Osteocyte (in vitro differentiated cells): Measurements from ENCODE around the gene SLC38A4. TPM values are rescaled to one million over a fixed set of nuclear protein-coding genes. Genes with fewer than 3 reads are reported as not detected.

Source experiments
- DNase-seq: peaks from one replicate; pipeline ENCODE4 v3.0.0; 2021; ENCODE audit warnings: mixed read lengths; ENCODE audit not compliant: unreplicated experiment; ENCODE audit errors: extremely low spot score
- H3K27ac Mint-ChIP-seq: one replicate; pipeline ENCODE4 v1.8.0; 2021; ENCODE audit warnings: mild to moderate bottlenecking, mixed read lengths; ENCODE audit not compliant: unreplicated experiment
- H3K27me3 Mint-ChIP-seq: one replicate; pipeline ENCODE4 v1.8.0; 2021; ENCODE audit warnings: mixed read lengths; ENCODE audit not compliant: unreplicated experiment
- H3K36me3 Mint-ChIP-seq: one replicate; pipeline ENCODE4 v1.8.0; 2021; ENCODE audit warnings: mixed read lengths; ENCODE audit not compliant: unreplicated experiment
- H3K4me1 Mint-ChIP-seq: one replicate; pipeline ENCODE4 v1.8.0; 2021; ENCODE audit warnings: mixed read lengths; ENCODE audit not compliant: unreplicated experiment
- H3K4me3 Mint-ChIP-seq: one replicate; pipeline ENCODE4 v1.8.0; 2021; ENCODE audit warnings: mild to moderate bottlenecking, moderate library complexity, mixed read lengths; ENCODE audit not compliant: unreplicated experiment
- H3K9me3 Mint-ChIP-seq: one replicate; pipeline ENCODE4 v1.8.0; 2021; ENCODE audit warnings: mixed read lengths; ENCODE audit not compliant: unreplicated experiment
- CTCF ChIP-seq: fragments of 200-600 bp; sonication (generic); IDR thresholded peaks from 2 replicates; pipeline ENCODE4 v1.5.0; 2021; ENCODE audit warnings: antibody characterized with exemption, mild to moderate bottlenecking, moderate library complexity
- total RNA-seq: library from RNA; stranded (reverse); gene quantifications from 2 replicates; pipeline ENCODE4 v1.2.1, GENCODE V29; 2021

Gene SLC38A4
- total RNA-seq, 1 donor from 2014 or later: 11.4 TPM

- Mint-ChIP-seq H3K36me3 (peaks cover 27% of the 10 kb centered on the region), H3K9me3 (peaks cover 27% of the 10 kb centered on the region), H3K4me1 (peaks cover 33% of the 10 kb centered on the region), H3K4me3 (no peak overlapping the region), H3K27ac (no peak overlapping the region), H3K27me3 (no peaks in the 10 kb centered on the region)
- no peak for TF ChIP-seq CTCF
- no peak for DNase-seq
These were observed 27.7 kb downstream of the SLC38A4 start for GRCh38 chr12:46798056-46798455.

GRCh38 chr12:46795988-46796387 lies 29.8 kb downstream of the SLC38A4 start:
- Mint-ChIP-seq H3K4me1 (peaks cover 13% of the 10 kb centered on the region), H3K4me3 (no peak overlapping the region), H3K36me3 (peaks cover 35% of the 10 kb centered on the region), H3K27ac (no peak overlapping the region), H3K27me3 (no peaks in the 10 kb centered on the region), H3K9me3 (peaks cover 34% of the 10 kb centered on the region)
- no peak for TF ChIP-seq CTCF
- no peak for DNase-seq

- H3K27ac Mint-ChIP-seq: no peak overlapping the region
- no peak for DNase-seq
These were observed 31.1 kb downstream of the SLC38A4 start for GRCh38 chr12:46794593-46795190.

GRCh38 chr12:46792925-46793324 lies 32.9 kb downstream of the SLC38A4 start:
- no peak for DNase-seq
- Mint-ChIP-seq H3K4me3 (no peak overlapping the region), H3K36me3 (peaks cover 39% of the 10 kb centered on the region), H3K9me3 (peaks cover 34% of the 10 kb centered on the region), H3K27me3 (no peaks in the 10 kb centered on the region), H3K4me1 (peaks cover 21% of the 10 kb centered on the region), H3K27ac (no peak overlapping the region)
- no peak for TF ChIP-seq CTCF

More at GRCh38 chr12:46794593-46795190, 31.1 kb downstream of the SLC38A4 start:
- Mint-ChIP-seq H3K9me3 (peaks cover 34% of the 10 kb centered on the region), H3K4me3 (no peak overlapping the region), H3K27me3 (no peaks in the 10 kb centered on the region), H3K36me3 (peaks cover 37% of the 10 kb centered on the region), H3K4me1 (peaks cover 10% of the 10 kb centered on the region)
- no peak for TF ChIP-seq CTCF

- H3K4me3 Mint-ChIP-seq: no peak overlapping the region
- peaks cover 50% of the 10 kb centered on the region for H3K4me1 Mint-ChIP-seq
- TF ChIP-seq CTCF: no peak
- no peak overlapping the region for H3K27ac Mint-ChIP-seq
- H3K9me3 Mint-ChIP-seq: peaks cover 24% of the 10 kb centered on the region
- peaks cover 28% of the 10 kb centered on the region for H3K36me3 Mint-ChIP-seq
- no peaks in the 10 kb centered on the region for H3K27me3 Mint-ChIP-seq
- DNase-seq: no peak
These were observed 35.7 kb downstream of the SLC38A4 start for GRCh38 chr12:46790066-46790465.
